Fibroblast of the aortic adventitia (primary cell): ENCODE measurements around the gene TSHZ2. TPM values are rescaled to one million over a fixed set of nuclear protein-coding genes. Genes with fewer than 3 reads are reported as not detected.

ENCODE experiments used
- DNase-seq: peaks from one replicate; pipeline ENCODE4 v3.0.0-alpha.2; 2010; ENCODE audit warnings: low read depth
- H3K4me3 ChIP-seq: 2 replicates; pipeline ENCODE4 v1.5.1; 2011; ENCODE audit warnings: low read depth, mild to moderate bottlenecking, control low read depth, low read length, moderate library complexity
- CTCF ChIP-seq: IDR thresholded peaks from 2 replicates; pipeline ENCODE4 v1.5.1; 2011; ENCODE audit warnings: mild to moderate bottlenecking, low read length, control low read depth, inconsistent platforms; ENCODE audit not compliant: insufficient read depth
- total RNA-seq: library from RNA; depleted of rRNA; stranded (reverse); fragments of >200 nt; gene quantifications from 2 replicates; pipeline ENCODE4 v1.2.3, GENCODE V29; 2012; ENCODE audit warnings: low replicate concordance

The TSHZ2 gene
- total RNA-seq, 1 donor: 6.9 TPM

DNA sequence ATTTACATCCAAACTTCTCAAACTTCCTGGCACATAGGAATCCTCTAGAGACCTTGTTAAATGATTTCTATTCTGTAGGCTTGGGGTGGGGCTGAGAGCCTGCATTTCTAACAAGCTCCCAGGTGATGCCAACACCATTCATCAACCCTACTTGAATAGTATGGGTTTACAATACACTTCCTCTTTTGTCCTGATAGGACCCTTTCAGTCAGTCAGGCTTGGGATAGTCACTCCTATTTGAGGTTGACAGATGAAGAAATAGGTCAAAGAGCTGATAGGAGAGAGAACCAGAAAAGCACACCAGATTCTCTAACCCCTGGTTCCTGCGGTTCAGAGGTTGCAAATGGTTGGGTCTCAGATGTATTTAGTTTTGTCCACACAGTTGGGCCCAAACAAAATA lies 273.4 kb downstream of the TSHZ2 start:
- no peak overlapping the region for H3K4me3 ChIP-seq
- TF ChIP-seq CTCF: no peak
- DNase-seq: no peak

DNA sequence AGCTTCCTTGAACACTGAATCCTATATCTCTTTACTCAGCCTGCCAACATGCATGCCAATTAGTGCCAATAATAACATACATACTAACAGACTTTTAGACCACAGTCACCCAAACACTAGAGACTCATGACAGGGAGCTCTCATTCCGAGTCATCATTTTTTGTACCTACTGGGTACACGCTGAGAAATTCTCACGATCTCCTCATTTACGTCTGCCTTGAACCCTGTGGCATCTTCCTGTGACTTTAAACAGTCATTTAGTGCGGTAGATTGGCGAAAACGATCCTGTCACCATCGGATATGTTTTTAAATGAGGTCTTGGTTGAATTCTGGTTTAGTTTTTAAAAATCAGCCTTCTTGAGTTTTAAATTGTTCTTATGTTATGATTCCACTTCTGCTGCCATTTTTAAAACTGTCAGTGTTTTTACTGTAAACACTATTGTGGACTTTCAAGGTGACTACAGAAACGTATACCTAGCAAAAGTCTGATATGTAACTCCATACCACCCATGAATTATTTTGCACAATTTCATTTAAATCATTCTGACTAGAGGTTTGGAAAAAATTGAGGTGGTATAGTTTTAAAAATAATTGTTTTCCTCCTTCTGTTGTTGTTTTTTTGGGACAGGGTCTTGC lies 275.4 kb downstream of the TSHZ2 start:
- no peak for DNase-seq
- no peak overlapping the region for H3K4me3 ChIP-seq
- TF ChIP-seq CTCF: no peak

DNA sequence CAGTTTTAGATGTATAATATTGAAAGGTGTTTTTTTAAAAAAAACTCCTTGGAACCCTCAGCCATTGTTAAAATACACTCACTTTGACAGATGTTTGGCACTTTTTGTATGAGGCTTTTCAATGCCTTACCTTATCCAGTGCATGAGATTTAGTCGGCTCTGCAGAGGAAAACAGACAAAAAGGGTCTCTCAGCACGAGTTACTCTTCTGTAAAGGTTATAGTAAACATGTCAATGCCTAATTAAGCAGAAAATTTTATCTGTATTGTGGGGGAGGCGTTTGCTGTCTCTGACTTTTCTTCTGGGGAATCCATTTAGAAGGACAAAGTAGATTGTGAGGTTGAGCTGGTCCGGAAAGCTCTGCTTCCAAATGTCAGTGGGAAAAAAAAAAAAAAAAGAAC lies 278.3 kb downstream of the TSHZ2 start:
- DNase-seq: no peak
- no peak overlapping the region for H3K4me3 ChIP-seq
- no peak for TF ChIP-seq CTCF

DNA sequence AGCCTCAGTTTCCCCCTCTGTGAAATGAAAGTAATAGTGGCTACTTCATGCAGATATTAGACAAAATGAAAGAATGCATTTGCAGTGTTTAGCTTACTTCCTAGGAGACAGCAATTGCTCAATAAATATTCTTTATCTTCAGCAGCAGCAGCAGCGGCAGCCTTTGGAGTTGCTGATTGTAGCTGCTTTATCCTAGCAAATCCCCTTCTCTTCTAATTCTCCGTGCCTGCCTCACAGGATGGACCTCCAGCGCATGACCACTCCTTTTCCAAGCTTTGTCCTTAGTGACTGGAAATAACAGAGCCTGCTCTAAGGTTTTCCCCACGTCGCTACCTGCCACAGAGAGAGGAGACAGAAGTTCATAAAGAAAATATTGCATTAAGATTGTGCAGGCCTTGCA lies 279.8 kb downstream of the TSHZ2 start:
- H3K4me3 ChIP-seq: no peak overlapping the region
- no peak for TF ChIP-seq CTCF

DNA sequence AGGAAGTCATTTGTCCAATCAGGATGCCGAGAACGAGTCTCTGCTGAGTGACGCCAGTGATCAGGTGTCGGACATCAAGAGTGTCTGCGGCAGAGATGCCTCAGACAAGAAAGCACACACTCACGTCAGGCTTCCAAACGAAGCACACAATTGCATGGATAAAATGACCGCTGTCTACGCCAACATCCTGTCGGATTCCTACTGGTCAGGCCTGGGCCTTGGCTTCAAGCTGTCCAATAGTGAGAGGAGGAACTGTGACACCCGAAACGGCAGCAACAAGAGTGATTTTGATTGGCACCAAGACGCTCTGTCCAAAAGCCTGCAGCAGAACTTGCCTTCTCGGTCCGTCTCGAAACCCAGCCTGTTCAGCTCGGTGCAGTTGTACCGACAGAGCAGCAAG lies 281.5 kb downstream of the TSHZ2 start:
- no peak for DNase-seq
- no peak for TF ChIP-seq CTCF

More for the DNA sequence above, 279.8 kb downstream of the TSHZ2 start:
- DNase-seq: no peak

DNA sequence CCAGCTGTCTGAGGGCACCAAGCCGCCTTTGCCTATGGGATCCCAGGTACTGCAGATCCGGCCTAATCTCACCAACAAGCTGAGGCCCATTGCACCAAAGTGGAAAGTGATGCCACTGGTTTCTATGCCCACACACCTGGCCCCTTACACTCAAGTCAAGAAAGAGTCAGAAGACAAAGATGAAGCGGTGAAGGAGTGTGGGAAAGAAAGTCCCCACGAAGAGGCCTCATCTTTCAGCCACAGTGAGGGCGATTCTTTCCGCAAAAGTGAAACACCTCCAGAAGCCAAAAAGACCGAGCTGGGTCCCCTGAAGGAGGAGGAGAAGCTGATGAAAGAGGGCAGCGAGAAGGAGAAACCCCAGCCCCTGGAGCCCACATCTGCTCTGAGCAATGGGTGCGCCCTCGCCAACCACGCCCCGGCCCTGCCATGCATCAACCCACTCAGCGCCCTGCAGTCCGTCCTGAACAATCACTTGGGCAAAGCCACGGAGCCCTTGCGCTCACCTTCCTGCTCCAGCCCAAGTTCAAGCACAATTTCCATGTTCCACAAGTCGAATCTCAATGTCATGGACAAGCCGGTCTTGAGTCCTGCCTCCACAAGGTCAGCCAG lies 283.0 kb downstream of the TSHZ2 start:
- no peak overlapping the region for H3K4me3 ChIP-seq
- DNase-seq: no peak
- TF ChIP-seq CTCF: no peak

More for the DNA sequence above, 281.5 kb downstream of the TSHZ2 start:
- H3K4me3 ChIP-seq: no peak overlapping the region
